K562 (cell line): ENCODE results near the gene DUSP9. TPM values are rescaled to one million over a fixed set of nuclear protein-coding genes. Genes with fewer than 3 reads are reported as not detected.
A peak's percentile ranks its signal among the peaks of the same experiment; 100 is the strongest.

Experiments used
- BHLHE40 ChIP-seq: IDR thresholded peaks from 2 replicates; pipeline ENCODE4 v1.6.1; 2011; ENCODE audit warnings: low read length, improper control_type of control experiment
- CBX3 ChIP-seq, 2 experiments: IDR thresholded peaks; 1 replicate in 1 of 2; 2 replicates in 1 of 2; pipeline ENCODE4 v1.6.1; 2012; ENCODE audit warnings: inconsistent platforms in 2 of 2, low read length in 2 of 2, borderline replicate concordance in 1 of 2, control low read depth in 1 of 2
- CGGBP1 ChIP-seq: fragments of 250-450 bp; sonication (Bioruptor Pico); IDR thresholded peaks from 2 replicates; pipeline ENCODE4 v1.9.0; 2021; ENCODE audit warnings: mild to moderate bottlenecking
- HNRNPH1 ChIP-seq: fragments of 200-400 bp; formaldehyde crosslinking; optimal IDR thresholded peaks from 2 replicates; pipeline ENCODE3; 2017; ENCODE audit warnings: low read depth, mild to moderate bottlenecking, low read length, moderate library complexity
- JUNB ChIP-seq: fragments of 450-650 bp; formaldehyde crosslinking; conservative IDR thresholded peaks from 2 replicates; pipeline ENCODE4 v1.4.0; 2020; ENCODE audit warnings: mild to moderate bottlenecking
- KAT7 ChIP-seq: sonication (generic); formaldehyde crosslinking; IDR thresholded peaks from 2 replicates; pipeline ENCODE4 v1.8.0; 2022; ENCODE audit warnings: missing genetic modification reagents, mild to moderate bottlenecking, borderline replicate concordance
- KDM5B ChIP-seq: fragments of 200-600 bp; sonication (generic); IDR thresholded peaks from 2 replicates; pipeline ENCODE4 v1.6.1; 2012; ENCODE audit warnings: low read depth, mild to moderate bottlenecking, moderate library complexity, low read length, control low read depth, inconsistent platforms; ENCODE audit not compliant: insufficient replicate concordance
- MYBL2 ChIP-seq, 2 experiments: fragments of 450-650 bp in 1 of 2; sonication (generic) in 1 of 2; formaldehyde crosslinking in 1 of 2; IDR thresholded peaks; 2 replicates each; pipeline versions ENCODE4 v1.6.1 to v1.8.1; 2017 to 2022; ENCODE audit warnings: borderline replicate concordance in 1 of 2, inconsistent platforms in 1 of 2, low read depth in 1 of 2, mild to moderate bottlenecking in 1 of 2, missing genetic modification reagents in 1 of 2, moderate library complexity in 1 of 2
- NCOA6 ChIP-seq: fragments of 450-650 bp; IDR thresholded peaks from 2 replicates; pipeline ENCODE4 v1.6.1; 2017; ENCODE audit warnings: mild to moderate bottlenecking
- NCOR1 ChIP-seq: fragments of 450-650 bp; IDR thresholded peaks from 2 replicates; pipeline ENCODE4 v1.6.1; 2016; ENCODE audit warnings: mild to moderate bottlenecking, moderate library complexity
- NR2C2 ChIP-seq, 2 experiments: fragments of 200-800 bp in 1 of 2; sonication (Bioruptor generic) in 1 of 2; sonication (generic) in 1 of 2; formaldehyde crosslinking in 1 of 2; IDR thresholded peaks; 2 replicates each; pipeline versions ENCODE4 v1.6.1 to v1.8.0; 2016 to 2022; ENCODE audit warnings: mild to moderate bottlenecking in 1 of 2, missing compliant biosample characterization in 1 of 2, missing genetic modification characterization in 1 of 2, missing genetic modification reagents in 1 of 2
- SIRT6 ChIP-seq: IDR thresholded peaks from one replicate; pipeline ENCODE4 v1.6.1; 2012; ENCODE audit warnings: low read depth, mild to moderate bottlenecking, control low read depth, inconsistent platforms, low read length, moderate library complexity
- SMARCB1 ChIP-seq: IDR thresholded peaks from 2 replicates; pipeline ENCODE4 v1.6.1; 2011; ENCODE audit warnings: improper control_type of control experiment, low read depth; ENCODE audit not compliant: insufficient read length
- VEZF1 ChIP-seq: fragments of 200-800 bp; sonication (Bioruptor generic); IDR thresholded peaks from 2 replicates; pipeline ENCODE4 v1.6.1; 2017; ENCODE audit warnings: missing genetic modification characterization, missing compliant biosample characterization
- ZBTB33 ChIP-seq: sonication (generic); formaldehyde crosslinking; IDR thresholded peaks from 2 replicates; pipeline ENCODE4 v1.8.1; 2023; ENCODE audit warnings: mild to moderate bottlenecking, missing genetic modification reagents
- ZNF175 ChIP-seq: fragments of 200-800 bp; sonication (Bioruptor generic); IDR thresholded peaks from 2 replicates; pipeline ENCODE4 v1.6.1; 2016; ENCODE audit warnings: low read depth, mild to moderate bottlenecking, missing genetic modification characterization, missing compliant biosample characterization
- ZNF354B ChIP-seq: fragments of 250-450 bp; sonication (Bioruptor Pico); IDR thresholded peaks from 2 replicates; pipeline ENCODE4 v1.4.0; 2020
- ZNF384 ChIP-seq: IDR thresholded peaks from 2 replicates; pipeline ENCODE4 v1.6.1; 2012; ENCODE audit warnings: low read depth, low read length, improper control_type of control experiment
- ZNF408 ChIP-seq: fragments of 250-450 bp; sonication (Bioruptor Pico); IDR thresholded peaks from 2 replicates; pipeline ENCODE4 v1.4.0; 2020; ENCODE audit warnings: low read depth, mild to moderate bottlenecking, moderate library complexity
- ZNF740 ChIP-seq, 3 experiments: fragments of 200-800 bp in 1 of 3; sonication (Bioruptor generic) in 1 of 3; sonication (generic) in 1 of 3; formaldehyde crosslinking in 1 of 3; IDR thresholded peaks; 2 replicates each; pipeline versions ENCODE4 v1.6.1 to v1.8.0; 2016 to 2022; ENCODE audit warnings: mild to moderate bottlenecking in 2 of 3, missing compliant biosample characterization in 2 of 3, missing genetic modification characterization in 2 of 3, missing genetic modification reagents in 1 of 3
- ZNF780A ChIP-seq: fragments of 250-450 bp; sonication (Bioruptor Pico); IDR thresholded peaks from 2 replicates; pipeline ENCODE4 v1.5.0; 2021; ENCODE audit warnings: mild to moderate bottlenecking
- ZSCAN32 ChIP-seq: fragments of 450-650 bp; formaldehyde crosslinking; IDR thresholded peaks from 2 replicates; pipeline ENCODE4 v1.4.0; 2020; ENCODE audit warnings: mild to moderate bottlenecking, moderate library complexity
- polyA plus RNA-seq, 8 experiments: library from polyadenylated mRNA; depleted of rRNA in 4 of 8; stranded (reverse) in 5 of 8; unstranded in 3 of 8; fragments of >200 nt; fragmentation: Nextera tagmentation in 2 of 8; fragmentation: Illumina TruSeq in 1 of 8; extraction: Ambion mirVana in 2 of 8; extraction: Trizol in 1 of 8; gene quantifications; 2 replicates each; pipeline versions ENCODE4 v1.2.1 to v1.2.3, GENCODE V29; 2011 to 2014; ENCODE audit warnings: inconsistent platforms in 1 of 8, missing spikeins in 1 of 8
- total RNA-seq, 7 experiments: library from RNA; depleted of rRNA in 6 of 7; stranded (reverse); fragments of >200 nt in 6 of 7; fragmentation: Illumina TruSeq in 2 of 7; extraction: Trizol in 2 of 7; gene quantifications; 2 replicates each; pipeline versions ENCODE4 v1.2.1 to v1.2.3, GENCODE V29; 2011 to 2021; ENCODE audit warnings: low replicate concordance in 1 of 7

Gene DUSP9
- total and polyA plus RNA-seq, 9 of the 15 experiments (the other 6 are each of a cell fraction or from before 2014, with no cell fraction given) = 0.11 to 14.1 (median 5.5) TPM

- TF ChIP-seq CGGBP1 (CRISPR knock-in tag) (no peak), ZNF354B (CRISPR knock-in tag) (no peak), MYBL2 (IDR thresholded peaks at IDR 0.05; ENCODE audit: low read depth) (no peak), MYBL2 (CRISPR knock-in tag; IDR thresholded peaks at IDR 0.05; ENCODE audit: borderline replicate concordance) (no peak), CBX3 (IDR thresholded peaks at IDR 0.05; ENCODE audit: borderline replicate concordance in 1 of 2, low read length in 2 of 2) (no peak), KAT7 (CRISPR knock-in tag) (no peak), JUNB (no peak), SIRT6 (no peak), NR2C2 (CRISPR knock-in tag; IDR thresholded peaks at IDR 0.05) (no peak), NR2C2 (tag; IDR thresholded peaks at IDR 0.05) (no peak), KDM5B (no peak), ZNF740 (CRISPR knock-in tag; IDR thresholded peaks at IDR 0.05) (peak; percentile 47; the same call in 1 of the 2 replicates), ZNF740 (tag; IDR thresholded peaks at IDR 0.05) (no peak), VEZF1 (CRISPR knock-in tag) (peak; percentile 36; the same call in 1 of the 2 replicates), ZNF408 (CRISPR knock-in tag) (no peak), ZNF780A (CRISPR knock-in tag) (no peak), SMARCB1 (no peak), ZBTB33 (CRISPR knock-in tag) (peak; percentile 82), BHLHE40 (0 out of 2 replicates have a peak, but pooled peaks have one; percentile 28), ZSCAN32 (CRISPR knock-in tag) (no peak), ZNF384 (no peak), NCOR1 (peak; percentile 34; the same call in 1 of the 2 replicates), NCOA6 (no peak), HNRNPH1 (no peak), ZNF175 (CRISPR knock-in tag) (no peak)
Measured at GRCh38 chrX:153672531-153673427, 25.8 kb downstream of the DUSP9 start (continued).
